CD4-positive, alpha-beta T cell treated with Interferon alpha-2 for 1 hour (primary cell): ENCODE data around the gene TNNT3.
A peak's percentile ranks its signal among the peaks of the same experiment; 100 is the strongest.
"Not testable (repeated sequence)": the region's sequence is repeated elsewhere in the genome, so short reads cannot be mapped to it uniquely, and the experiment has no call there.

ENCODE experiments used
- DNase-seq, 2 donors: peaks; one replicate each; pipeline ENCODE4 v3.0.0-alpha.2; 2020 to 2022

The TNNT3 gene

GRCh38 chr11:1935156-1936071 is 15.9 kb downstream of the TNNT3 start:
- peak in 1 of 2 donors; percentile 1 for DNase-seq

GRCh38 chr11:1936072-1936780 is 16.7 kb downstream of the TNNT3 start:
- no peak for DNase-seq

GRCh38 chr11:1936781-1937615 is 17.5 kb downstream of the TNNT3 start:
- DNase-seq, result peak in 1 of 2 donors; percentile 1

DNA sequence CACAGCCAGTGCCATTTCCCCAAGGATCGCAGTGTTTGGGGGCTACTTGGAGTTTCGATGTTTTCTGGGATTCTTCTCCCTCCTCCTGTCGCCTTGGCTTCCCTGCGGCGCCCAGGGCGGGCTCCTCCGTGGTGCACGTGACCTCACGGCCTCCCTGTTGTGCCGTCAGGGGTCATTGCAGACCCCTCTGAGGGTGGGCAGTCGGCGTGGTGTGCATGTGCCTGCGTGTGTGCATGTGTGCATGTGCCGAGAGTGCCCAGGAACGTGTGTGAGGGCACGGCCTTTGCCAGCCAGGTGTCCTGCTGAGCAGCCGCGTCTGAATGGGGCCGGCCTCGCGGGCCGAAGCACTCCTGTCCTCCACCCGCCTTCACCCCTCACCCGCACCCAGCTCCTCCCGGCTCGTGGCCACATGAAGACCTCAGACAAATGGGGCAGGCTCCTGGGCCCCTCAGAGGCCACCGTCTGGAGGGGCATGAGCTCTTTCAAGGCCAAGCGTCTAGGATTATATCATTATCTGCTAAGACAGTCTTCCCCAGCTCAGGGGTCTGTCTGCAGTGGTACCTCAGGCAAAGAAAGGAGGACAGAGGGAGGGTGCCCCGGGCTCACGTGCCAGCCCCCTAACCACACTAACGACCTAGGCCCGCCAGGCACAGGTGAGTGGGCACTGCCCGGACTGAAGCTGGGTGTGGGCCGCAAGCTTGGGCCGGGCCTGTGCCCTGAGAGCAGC is 18.3 kb downstream of the TNNT3 start:
- DNase-seq, result peak in 1 of 2 donors; percentile 0

- DNase-seq, result peak in 1 of 2 donors; percentile 1
Measured at GRCh38 chr11:1938343-1939005, 19.0 kb downstream of the TNNT3 start.

DNA sequence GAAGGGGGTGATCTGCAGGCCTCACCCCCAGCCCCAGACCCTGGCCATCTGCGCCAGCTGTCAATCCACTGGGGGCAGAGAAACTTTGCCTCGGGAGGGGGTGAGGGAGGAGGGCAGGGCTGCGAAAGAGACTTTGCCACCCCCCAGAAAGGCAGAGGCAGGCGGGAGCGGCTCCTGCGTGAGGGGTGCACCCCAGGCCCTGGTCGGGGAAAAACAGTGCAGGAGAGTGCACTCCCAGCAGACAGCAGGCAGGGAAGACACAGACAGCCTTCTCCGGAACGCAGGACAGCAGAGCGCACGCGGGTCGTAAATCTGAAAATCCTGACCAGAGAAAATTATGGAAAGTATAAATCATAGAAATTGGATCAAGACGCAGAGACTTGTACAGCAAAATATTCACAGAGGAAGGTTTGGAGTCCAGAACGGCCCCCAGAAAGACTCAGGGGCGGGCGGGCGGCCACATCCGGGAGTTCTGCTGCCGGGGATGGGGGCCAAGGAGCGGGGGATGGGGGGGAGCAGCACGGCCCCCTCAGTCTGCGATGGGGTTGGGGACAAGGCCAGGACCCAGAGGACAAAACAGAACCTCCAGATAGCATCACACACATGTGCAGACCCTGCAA is 19.6 kb downstream of the TNNT3 start:
- DNase-seq, result peak in 1 of 2 donors; percentile 1

- not testable (repeated sequence) for DNase-seq
Measured at GRCh38 chr11:1939788-1940187, 20.3 kb downstream of the TNNT3 start.

- peak in 1 of 2 donors; percentile 0 for DNase-seq
Measured at GRCh38 chr11:1942558-1943260, 23.2 kb downstream of the TNNT3 start.

- DNase-seq, result peak in 1 of 2 donors; percentile 0
Measured at GRCh38 chr11:1943576-1943975, 24.1 kb downstream of the TNNT3 start.

DNA sequence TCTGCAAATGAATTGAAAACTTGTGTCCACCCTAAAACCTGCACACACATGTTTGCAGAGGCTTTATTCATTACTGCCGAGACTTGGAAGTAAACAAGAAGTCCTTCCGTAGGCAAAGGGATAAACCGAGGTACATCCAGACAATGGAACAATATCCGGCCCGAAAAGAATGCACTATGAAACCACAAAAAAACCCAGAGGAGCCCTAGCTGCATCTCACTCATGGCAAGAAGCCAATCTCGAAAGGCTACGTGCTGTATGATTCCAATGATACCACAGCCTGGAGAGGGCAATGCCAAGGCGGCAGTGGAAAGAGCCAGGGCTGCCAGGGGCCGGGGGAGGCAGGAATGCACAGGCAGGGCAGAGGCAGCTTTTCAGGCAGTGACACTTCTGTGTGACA is 24.5 kb downstream of the TNNT3 start:
- DNase-seq, result no peak

- peak in 1 of 2 donors; percentile 51 for DNase-seq
Measured at GRCh38 chr11:1946812-1947484, 27.4 kb downstream of the TNNT3 start, which contains the start of gene MRPL23. TSS of gene MRPL23 (plus strand) at chr11:1947332. CDS start at chr11:1947363, 31 bp downstream.

- no peak for DNase-seq
Measured at GRCh38 chr11:1947592-1948237, 28.2 kb downstream of the TNNT3 start.

DNA sequence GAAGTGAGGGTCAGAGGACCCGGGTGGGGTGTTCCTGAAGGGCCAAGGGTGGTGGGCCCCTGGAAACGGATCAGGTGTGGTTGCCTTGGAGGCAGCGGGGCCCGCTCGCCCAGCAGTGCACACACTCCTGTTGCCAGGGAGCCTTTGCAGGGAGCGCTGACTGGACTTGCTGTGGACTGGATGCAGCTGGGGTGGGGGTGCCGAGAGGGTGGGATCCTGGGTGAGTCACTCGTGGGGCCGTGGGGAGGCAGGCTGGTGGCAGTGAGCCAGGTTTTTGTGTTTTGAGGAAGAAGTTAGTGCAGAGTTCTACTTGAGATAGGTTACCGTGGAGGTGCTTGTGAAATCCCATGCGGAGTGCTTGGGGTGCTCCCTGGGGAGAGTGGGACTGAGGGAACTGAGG is 28.9 kb downstream of the TNNT3 start:
- no peak for DNase-seq

DNA sequence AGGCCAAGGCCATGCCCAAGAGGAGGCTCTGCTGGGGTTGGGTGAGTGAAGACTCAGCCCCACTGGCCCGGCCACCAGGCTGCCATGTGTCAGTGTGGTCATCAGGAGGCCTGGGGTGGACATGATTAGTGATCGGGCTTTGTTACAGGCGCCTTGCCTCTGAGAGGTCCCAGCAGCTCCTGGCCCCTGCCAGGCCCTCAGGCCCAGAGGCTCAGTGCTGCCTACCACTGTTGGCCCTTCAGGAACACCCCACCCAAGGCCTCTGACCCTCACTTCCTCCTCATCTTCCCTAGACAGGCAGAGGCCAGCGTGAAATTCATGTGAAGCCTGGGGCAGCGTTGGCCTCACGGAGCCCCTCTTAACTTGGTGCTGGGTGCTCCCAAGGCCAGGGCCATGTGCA is 29.8 kb downstream of the TNNT3 start:
- DNase-seq, result no peak

GRCh38 chr11:1949922-1950321 is 30.4 kb downstream of the TNNT3 start:
- DNase-seq, result no peak

- DNase-seq, result no peak
Measured at GRCh38 chr11:1952806-1953482, 33.4 kb downstream of the TNNT3 start.

GRCh38 chr11:1953489-1954266 is 34.2 kb downstream of the TNNT3 start:
- DNase-seq, result peak in 1 of 2 donors; percentile 27

- no peak for DNase-seq
Measured at GRCh38 chr11:1958367-1958766, 38.9 kb downstream of the TNNT3 start.
